DOHH2 (cell line): ENCODE measurements around the gene DCDC2.

ENCODE experiments used
- CTCF ChIP-seq: fragments of 200-600 bp; sonication (generic); IDR thresholded peaks from one replicate; pipeline ENCODE4 v1.5.1; 2014; ENCODE audit warnings: antibody characterized with exemption, mild to moderate bottlenecking, low read depth, low read length; ENCODE audit not compliant: poor library complexity, severe bottlenecking
- EZH2phosphoT487 ChIP-seq: fragments of 200-600 bp; sonication (generic); IDR thresholded peaks from 2 replicates; pipeline ENCODE4 v1.6.1; 2017; ENCODE audit warnings: borderline replicate concordance, mild to moderate bottlenecking, antibody characterized with exemption, low read length, moderate library complexity, mixed read lengths

DNA sequence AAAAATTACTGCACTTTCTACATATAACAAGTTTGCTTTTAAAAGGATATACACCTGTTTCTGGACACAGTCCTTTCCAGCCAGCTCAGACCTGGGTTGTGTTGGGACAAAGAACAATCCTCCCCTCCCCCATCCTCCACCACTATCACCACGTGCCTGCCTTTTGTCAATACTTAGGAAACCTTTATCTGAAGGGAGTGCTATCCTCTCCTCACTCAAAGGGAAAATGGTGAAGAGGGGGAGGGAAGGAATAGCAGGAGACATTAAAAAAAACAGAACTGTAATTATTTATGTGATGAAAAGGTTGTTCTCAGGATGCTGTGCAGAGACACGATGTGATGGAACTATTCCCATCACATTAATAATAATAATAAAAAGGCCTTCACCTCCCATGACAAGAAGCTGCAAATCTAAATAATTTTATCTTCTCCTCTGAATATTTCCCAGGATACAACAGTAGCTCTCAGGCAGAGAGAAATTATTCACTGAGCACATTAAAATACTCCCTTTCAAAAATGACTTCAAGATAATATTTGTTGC, 126.4 kb downstream of the DCDC2 start:
- no peak for TF ChIP-seq CTCF
- no peak for TF ChIP-seq EZH2phosphoT487
